ENCODE results near the gene ZNF771.

DNA sequence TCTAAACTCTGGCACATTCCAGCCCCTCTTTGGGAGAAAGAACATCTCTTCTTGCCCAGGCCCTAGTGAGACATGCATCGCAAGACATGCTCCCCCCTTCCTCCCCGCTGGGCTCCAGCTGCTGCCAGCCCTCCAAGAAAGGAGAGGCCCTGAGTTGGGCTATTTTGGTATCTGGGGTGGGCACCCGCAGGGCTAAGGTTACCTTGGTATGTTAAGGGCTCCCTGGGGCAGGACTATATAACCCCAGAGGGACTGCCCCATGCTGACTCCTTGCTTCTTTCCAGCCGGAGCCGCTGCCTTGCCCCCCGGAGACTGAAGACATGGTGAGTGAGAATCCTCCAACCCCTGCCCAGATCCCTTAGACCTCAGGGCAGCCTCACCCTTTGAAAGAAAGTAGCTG, 32.9 kb upstream of the ZNF771 start, which contains the start of gene MYL11:
- TF ChIP-seq, protein P1, sequence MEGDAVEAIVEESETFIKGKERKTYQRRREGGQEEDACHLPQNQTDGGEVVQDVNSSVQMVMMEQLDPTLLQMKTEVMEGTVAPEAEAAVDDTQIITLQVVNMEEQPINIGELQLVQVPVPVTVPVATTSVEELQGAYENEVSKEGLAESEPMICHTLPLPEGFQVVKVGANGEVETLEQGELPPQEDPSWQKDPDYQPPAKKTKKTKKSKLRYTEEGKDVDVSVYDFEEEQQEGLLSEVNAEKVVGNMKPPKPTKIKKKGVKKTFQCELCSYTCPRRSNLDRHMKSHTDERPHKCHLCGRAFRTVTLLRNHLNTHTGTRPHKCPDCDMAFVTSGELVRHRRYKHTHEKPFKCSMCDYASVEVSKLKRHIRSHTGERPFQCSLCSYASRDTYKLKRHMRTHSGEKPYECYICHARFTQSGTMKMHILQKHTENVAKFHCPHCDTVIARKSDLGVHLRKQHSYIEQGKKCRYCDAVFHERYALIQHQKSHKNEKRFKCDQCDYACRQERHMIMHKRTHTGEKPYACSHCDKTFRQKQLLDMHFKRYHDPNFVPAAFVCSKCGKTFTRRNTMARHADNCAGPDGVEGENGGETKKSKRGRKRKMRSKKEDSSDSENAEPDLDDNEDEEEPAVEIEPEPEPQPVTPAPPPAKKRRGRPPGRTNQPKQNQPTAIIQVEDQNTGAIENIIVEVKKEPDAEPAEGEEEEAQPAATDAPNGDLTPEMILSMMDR (IDR thresholded peaks at IDR 0.05 in 2 of 3, conservative IDR thresholded peaks at IDR 0.05 in 1 of 3; ENCODE audit: borderline replicate concordance in 1 of 3, insufficient read depth in 1 of 3, low read depth in 2 of 3, low read length in 2 of 3) = no peak
- TF ChIP-seq CEBPB (IDR thresholded peaks at IDR 0.05; ENCODE audit: low read depth) = no peak
- TF ChIP-seq ELF1 (IDR thresholded peaks at IDR 0.05; ENCODE audit: borderline replicate concordance, low read depth) = no peak
- no peak for TF ChIP-seq POLR2A (IDR thresholded peaks at IDR 0.05; ENCODE audit: borderline replicate concordance, extremely low read depth, insufficient read depth, insufficient read length)
- TF ChIP-seq EZH2 (IDR thresholded peaks at IDR 0.05) = no peak
- no peak for TF ChIP-seq POLR2AphosphoS5 (IDR thresholded peaks at IDR 0.05; ENCODE audit: low read depth, low read length)
- TF ChIP-seq ZFX (IDR thresholded peaks at IDR 0.05) = no peak
- TF ChIP-seq, protein P2, sequence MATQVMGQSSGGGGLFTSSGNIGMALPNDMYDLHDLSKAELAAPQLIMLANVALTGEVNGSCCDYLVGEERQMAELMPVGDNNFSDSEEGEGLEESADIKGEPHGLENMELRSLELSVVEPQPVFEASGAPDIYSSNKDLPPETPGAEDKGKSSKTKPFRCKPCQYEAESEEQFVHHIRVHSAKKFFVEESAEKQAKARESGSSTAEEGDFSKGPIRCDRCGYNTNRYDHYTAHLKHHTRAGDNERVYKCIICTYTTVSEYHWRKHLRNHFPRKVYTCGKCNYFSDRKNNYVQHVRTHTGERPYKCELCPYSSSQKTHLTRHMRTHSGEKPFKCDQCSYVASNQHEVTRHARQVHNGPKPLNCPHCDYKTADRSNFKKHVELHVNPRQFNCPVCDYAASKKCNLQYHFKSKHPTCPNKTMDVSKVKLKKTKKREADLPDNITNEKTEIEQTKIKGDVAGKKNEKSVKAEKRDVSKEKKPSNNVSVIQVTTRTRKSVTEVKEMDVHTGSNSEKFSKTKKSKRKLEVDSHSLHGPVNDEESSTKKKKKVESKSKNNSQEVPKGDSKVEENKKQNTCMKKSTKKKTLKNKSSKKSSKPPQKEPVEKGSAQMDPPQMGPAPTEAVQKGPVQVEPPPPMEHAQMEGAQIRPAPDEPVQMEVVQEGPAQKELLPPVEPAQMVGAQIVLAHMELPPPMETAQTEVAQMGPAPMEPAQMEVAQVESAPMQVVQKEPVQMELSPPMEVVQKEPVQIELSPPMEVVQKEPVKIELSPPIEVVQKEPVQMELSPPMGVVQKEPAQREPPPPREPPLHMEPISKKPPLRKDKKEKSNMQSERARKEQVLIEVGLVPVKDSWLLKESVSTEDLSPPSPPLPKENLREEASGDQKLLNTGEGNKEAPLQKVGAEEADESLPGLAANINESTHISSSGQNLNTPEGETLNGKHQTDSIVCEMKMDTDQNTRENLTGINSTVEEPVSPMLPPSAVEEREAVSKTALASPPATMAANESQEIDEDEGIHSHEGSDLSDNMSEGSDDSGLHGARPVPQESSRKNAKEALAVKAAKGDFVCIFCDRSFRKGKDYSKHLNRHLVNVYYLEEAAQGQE (IDR thresholded peaks at IDR 0.05; ENCODE audit: low read depth) = no peak
- TF ChIP-seq TCF7L2 (IDR thresholded peaks at IDR 0.05; ENCODE audit: borderline replicate concordance, extremely low read depth, insufficient read depth, insufficient read length) = no peak
